Measurements from ENCODE around the gene TMEFF2.
"Not testable (repeated sequence)": the region's sequence is repeated elsewhere in the genome, so short reads cannot be mapped to it uniquely, and the experiment has no call there.

TMEFF2 gene

GRCh38 chr2:192186806-192187205 lies 7.9 kb downstream of the TMEFF2 start:
- DNase-seq: no peak

- no peak for DNase-seq
Measured at GRCh38 chr2:192184349-192184748, 10.4 kb downstream of the TMEFF2 start.

- no peak for DNase-seq
Measured at GRCh38 chr2:192183296-192183695, 11.4 kb downstream of the TMEFF2 start.

GRCh38 chr2:192166946-192167345 lies 27.8 kb downstream of the TMEFF2 start:
- DNase-seq: no peak

GRCh38 chr2:192165842-192166241 lies 28.9 kb downstream of the TMEFF2 start:
- DNase-seq: no peak

GRCh38 chr2:192162392-192163042 lies 32.2 kb downstream of the TMEFF2 start:
- peak; percentile 38 for DNase-seq

GRCh38 chr2:192161656-192162290 lies 33.0 kb downstream of the TMEFF2 start:
- DNase-seq: no peak

GRCh38 chr2:192159736-192160135 lies 35.0 kb downstream of the TMEFF2 start:
- DNase-seq: no peak

- DNase-seq: no peak
Measured at GRCh38 chr2:192159208-192159607, 35.5 kb downstream of the TMEFF2 start.

GRCh38 chr2:192157776-192158175 lies 37.0 kb downstream of the TMEFF2 start:
- no peak for DNase-seq

- DNase-seq: peak; percentile 7
Measured at GRCh38 chr2:192155511-192156118, 39.1 kb downstream of the TMEFF2 start.

- no peak for DNase-seq
Measured at GRCh38 chr2:192153561-192153960, 41.2 kb downstream of the TMEFF2 start.

- no peak for DNase-seq
Measured at GRCh38 chr2:192151853-192152252, 42.9 kb downstream of the TMEFF2 start.

GRCh38 chr2:192150166-192150565 lies 44.6 kb downstream of the TMEFF2 start:
- DNase-seq: no peak

- peak; percentile 8 for DNase-seq
Measured at GRCh38 chr2:192148620-192149321, 46.0 kb downstream of the TMEFF2 start.

- no peak for DNase-seq
Measured at GRCh38 chr2:192148241-192148619, 46.5 kb downstream of the TMEFF2 start.

GRCh38 chr2:192146069-192147015 lies 48.4 kb downstream of the TMEFF2 start:
- DNase-seq: no peak

- DNase-seq: no peak
Measured at GRCh38 chr2:192145496-192145895, 49.2 kb downstream of the TMEFF2 start.

- no peak for DNase-seq
Measured at GRCh38 chr2:192140236-192140839, 54.4 kb downstream of the TMEFF2 start.

GRCh38 chr2:192139813-192140212 lies 54.9 kb downstream of the TMEFF2 start:
- no peak for DNase-seq

GRCh38 chr2:192137451-192137850 lies 57.3 kb downstream of the TMEFF2 start:
- no peak for DNase-seq

- DNase-seq: not testable (repeated sequence)
Measured at GRCh38 chr2:192132604-192133003, 62.1 kb downstream of the TMEFF2 start.
